D721Med (cell line): ENCODE results near the gene NAV3.
A peak's percentile ranks its signal among the peaks of the same experiment; 100 is the strongest.

Experiments
- DNase-seq: peaks from one replicate; pipeline ENCODE4 v3.0.0; 2011; ENCODE audit warnings: low spot score; ENCODE audit not compliant: insufficient read length
- FAIRE-seq: peaks from 2 replicates; lab custom pipeline; 2011; peaks lifted over from hg19 to GRCh38; lab: Jason Lieb, UNC
- CTCF ChIP-seq: IDR thresholded peaks from 2 replicates; pipeline ENCODE4 v1.5.1; 2012; ENCODE audit warnings: mild to moderate bottlenecking, control low read depth; ENCODE audit not compliant: insufficient read depth; ENCODE audit errors: missing control alignments

The NAV3 gene

GRCh38 chr12:78232756-78233155 lies 402.1 kb downstream of the NAV3 start:
- no peak for TF ChIP-seq CTCF
- FAIRE-seq (no peak), DNase-seq (no peak)

GRCh38 chr12:78236264-78236663 lies 405.6 kb downstream of the NAV3 start:
- FAIRE-seq: no peak
- no peak for DNase-seq
- no peak for TF ChIP-seq CTCF

- TF ChIP-seq CTCF: no peak
- FAIRE-seq (peak; percentile 32), DNase-seq (no peak)
Measured at GRCh38 chr12:78239544-78239943, 408.9 kb downstream of the NAV3 start.

GRCh38 chr12:78240827-78241226 lies 410.1 kb downstream of the NAV3 start:
- FAIRE-seq (peak; percentile 86), DNase-seq (no peak)
- no peak for TF ChIP-seq CTCF

- FAIRE-seq: no peak
- TF ChIP-seq CTCF: no peak
- DNase-seq: no peak
Measured at GRCh38 chr12:78241446-78241845, 410.8 kb downstream of the NAV3 start.

GRCh38 chr12:78244916-78245507 lies 414.3 kb downstream of the NAV3 start:
- FAIRE-seq (no peak), DNase-seq (no peak)
- TF ChIP-seq CTCF: no peak

- DNase-seq (no peak), FAIRE-seq (no peak)
- no peak for TF ChIP-seq CTCF
Measured at GRCh38 chr12:78248321-78248720, 417.6 kb downstream of the NAV3 start.
